Stimulated activated CD4-positive, alpha-beta T cell treated with anti-CD3 and anti-CD28 coated beads, Interleukin-1b, Interleukin-23, amount 100 ng/mL, for 24 hours (primary cell): ENCODE measurements around the gene FKBP4.

Source experiments
- DNase-seq, 4 experiments: peaks; one replicate each; pipeline ENCODE4 v3.0.0-alpha.2; 2020; ENCODE audit warnings: low read depth in 4 of 4, low spot score in 1 of 4

Gene FKBP4

GRCh38 chr12:2776129-2776806 lies 18.5 kb upstream of the FKBP4 start:
- DNase-seq, result no peak

DNA sequence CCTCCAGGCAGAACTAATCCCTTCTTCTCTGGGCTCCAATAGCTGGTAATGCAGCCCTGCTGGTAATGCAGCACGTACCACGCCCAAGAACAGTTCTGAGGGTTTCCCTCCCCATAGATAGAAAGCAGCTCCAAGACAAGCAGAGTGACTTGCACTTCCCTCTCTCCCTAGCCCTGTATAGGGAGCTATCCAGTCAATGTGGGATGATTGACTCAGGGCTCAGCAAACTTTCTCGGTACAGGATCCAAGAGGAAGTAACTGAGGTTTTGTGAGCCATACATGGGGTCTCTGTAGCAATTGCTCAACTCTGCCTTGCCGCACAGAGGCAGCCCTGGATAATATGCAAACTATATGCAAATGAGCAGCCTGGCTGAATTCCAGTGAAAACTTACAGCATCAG lies 15.5 kb upstream of the FKBP4 start:
- DNase-seq, result no peak

GRCh38 chr12:2783936-2784600 lies 10.7 kb upstream of the FKBP4 start:
- DNase-seq, result peak in 1 of 4 experiments; percentile 22

- DNase-seq, result no peak
Measured at GRCh38 chr12:2785017-2785416, 9.8 kb upstream of the FKBP4 start.

DNA sequence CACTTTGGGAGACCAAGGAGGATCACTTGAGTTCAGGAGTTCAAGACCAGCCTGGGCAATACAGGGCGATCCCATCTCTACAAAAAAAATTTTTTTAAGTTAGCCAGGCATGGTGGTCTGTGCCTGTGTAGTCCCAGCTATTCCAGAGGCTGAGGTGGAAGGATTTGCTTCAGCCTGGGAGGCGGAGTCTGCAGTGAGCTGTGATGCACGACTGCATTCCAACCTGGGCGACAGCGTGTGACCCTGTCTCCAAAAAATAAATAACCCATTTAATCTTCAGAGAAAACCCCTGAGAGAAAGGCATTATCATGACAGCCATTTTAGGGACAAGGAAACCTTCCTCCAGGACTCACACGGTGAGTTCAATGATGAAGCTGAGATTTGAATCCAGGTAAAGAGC lies 3.7 kb upstream of the FKBP4 start:
- DNase-seq, result no peak

GRCh38 chr12:2792671-2793500 lies 1.9 kb upstream of the FKBP4 start:
- DNase-seq, result no peak

DNA sequence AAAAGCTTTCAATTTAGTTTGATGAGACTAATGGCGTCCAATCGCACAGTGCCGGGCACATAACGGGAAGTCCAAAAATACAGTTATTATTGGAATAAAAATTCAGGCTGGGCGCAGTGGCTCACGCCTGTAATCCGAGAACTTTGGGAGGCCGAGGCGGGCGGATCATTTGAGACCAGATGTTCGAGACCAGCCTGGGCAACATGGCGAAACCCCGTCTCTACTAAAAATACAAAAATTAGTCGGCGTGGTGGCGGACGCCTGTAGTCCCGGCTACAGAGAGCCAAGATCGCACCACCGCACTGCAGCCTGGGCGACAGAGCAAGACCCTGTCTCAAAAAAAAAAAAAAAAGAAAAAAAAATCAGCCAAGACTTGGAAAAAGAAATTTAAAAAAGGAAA lies 1.2 kb upstream of the FKBP4 start:
- no peak for DNase-seq

- peak in 1 of 4 experiments; percentile 12 for DNase-seq
Measured at GRCh38 chr12:2794191-2794735, 507 bp upstream of the FKBP4 start.

- DNase-seq, result peak in 3 of 4 experiments; percentile 44 to 71 (median 58)
Measured at GRCh38 chr12:2795291-2796186, 769 bp downstream of the FKBP4 start.

DNA sequence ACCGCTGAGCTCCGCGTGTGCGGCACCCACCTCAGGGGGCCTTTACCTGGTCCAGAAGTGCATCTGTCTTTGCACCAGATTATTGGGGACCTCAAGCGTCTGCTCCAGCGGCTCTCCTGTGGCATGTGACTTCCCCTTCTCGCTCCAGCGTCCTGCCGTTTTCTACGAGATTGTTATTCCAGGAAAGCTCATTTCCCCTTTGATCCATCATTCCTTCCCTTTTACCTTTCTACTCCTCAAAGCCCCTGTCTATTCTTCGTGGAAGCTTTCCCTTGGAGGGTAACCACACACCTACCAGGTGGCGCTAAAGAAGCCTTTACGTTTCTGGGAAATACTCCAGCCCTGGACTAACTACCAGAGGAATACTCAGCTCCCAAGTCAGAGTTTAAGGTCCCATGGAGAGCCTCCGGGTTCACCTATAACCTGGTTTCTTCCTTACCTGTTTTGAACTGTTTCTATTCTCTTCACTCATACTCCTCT lies 1.5 kb downstream of the FKBP4 start:
- DNase-seq, result no peak

DNA sequence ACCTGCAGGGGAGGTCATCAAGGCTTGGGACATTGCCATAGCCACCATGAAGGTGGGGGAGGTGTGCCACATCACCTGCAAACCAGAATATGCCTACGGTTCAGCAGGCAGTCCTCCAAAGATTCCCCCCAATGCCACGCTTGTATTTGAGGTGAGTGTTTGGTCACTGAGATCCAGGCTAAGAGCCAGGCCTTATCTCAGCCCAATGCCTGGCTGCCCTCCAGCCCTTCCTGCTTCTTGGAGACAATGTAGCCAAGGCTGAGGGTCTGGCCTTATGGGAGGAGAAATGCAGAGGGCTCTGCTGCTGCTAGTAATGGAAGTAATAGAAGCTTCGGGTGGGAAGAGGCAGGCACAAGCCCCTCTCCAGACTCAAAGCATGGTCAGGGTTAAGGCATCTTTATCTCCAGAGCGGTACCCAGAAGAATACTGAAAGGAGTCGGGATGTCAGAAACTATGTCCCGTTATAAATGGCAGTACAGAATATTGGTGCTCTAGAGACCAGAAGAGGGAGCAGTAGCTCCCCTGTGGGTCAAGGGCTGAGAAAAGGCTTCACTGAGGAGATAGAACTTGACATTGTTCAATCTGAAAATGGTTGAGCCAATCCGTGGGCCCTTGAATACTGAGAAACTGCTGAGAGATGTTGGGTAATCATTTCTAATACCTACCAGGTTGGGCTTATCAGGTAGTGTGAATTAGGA lies 3.1 kb downstream of the FKBP4 start:
- no peak for DNase-seq

DNA sequence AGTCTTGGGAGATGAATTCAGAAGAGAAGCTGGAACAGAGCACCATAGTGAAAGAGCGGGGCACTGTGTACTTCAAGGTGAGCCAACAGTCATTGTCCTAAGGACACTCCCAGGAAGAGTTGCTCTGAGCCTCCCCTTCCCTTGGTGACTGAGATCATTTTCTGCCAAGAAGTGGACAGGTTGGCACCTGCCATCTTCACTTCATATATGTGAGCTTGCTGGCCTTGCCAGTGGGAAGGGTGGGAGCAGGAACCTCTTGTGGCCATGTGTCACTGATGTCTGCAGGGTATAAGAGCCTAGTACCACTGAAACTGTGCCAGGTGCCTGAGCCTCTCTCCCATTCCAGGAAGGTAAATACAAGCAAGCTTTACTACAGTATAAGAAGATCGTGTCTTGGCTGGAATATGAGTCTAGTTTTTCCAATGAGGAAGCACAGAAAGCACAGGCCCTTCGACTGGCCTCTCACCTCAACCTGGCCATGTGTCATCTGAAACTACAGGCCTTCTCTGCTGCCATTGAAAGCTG lies 5.3 kb downstream of the FKBP4 start:
- DNase-seq, result no peak

- no peak for DNase-seq
Measured at GRCh38 chr12:2801044-2801783, 6.4 kb downstream of the FKBP4 start.

- DNase-seq, result no peak
Measured at GRCh38 chr12:2803635-2804392, 9.0 kb downstream of the FKBP4 start.

DNA sequence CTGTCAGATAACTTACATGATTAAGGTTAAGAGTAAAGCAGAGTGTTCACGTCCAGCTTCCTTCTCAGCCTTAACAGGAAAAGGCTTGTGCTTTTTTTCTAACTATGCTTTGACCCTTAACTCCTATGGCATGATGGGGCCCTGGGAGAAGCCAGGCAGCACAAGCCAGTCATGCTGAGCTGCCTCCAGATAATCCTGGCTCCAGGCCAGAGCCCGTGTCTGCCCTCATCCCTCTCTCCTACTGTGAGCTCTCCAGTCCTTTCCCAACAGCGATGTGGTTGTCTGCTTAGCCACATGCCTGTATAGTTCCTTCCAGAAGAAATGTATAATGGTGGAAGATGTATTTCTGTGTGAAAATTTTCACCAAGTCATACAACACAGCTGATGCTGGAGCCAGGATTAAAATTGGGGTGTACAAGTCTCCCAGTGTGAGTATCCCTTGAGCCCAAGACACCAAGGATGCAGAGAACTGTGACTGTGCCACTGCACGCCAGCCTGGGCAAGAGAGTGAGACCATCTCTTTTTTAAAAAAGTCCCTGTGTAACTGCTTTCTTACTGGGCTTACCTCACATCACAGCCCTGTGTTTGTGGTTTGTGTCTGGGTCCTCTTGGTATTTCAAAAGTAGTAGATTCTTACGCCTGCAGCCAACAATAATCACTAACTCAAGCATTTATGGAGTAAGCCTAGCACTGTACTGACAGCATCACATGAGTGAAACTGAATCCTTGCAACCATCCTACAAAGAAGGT lies 9.8 kb downstream of the FKBP4 start:
- DNase-seq, result no peak

- no peak for DNase-seq
Measured at GRCh38 chr12:2805143-2805520, 10.4 kb downstream of the FKBP4 start.

DNA sequence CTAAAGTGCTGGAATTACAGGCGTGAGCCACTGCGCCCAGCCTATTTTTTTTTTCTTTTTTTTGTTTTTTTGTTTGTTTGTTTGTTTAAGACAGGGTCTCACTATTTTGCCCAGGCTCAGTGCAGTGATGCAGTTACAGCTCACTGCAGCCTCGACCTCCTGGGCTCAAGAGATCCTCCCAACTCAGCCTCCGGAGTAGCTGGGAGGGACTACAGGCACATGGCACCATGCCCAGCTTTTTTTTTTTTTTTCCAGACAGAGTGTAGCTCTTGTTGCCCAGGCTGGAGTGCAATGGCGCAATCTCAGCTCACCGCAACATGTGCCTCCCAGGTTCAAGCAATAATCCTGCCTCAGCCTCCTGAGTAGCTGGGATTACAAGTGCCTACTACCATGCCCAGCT lies 11.9 kb downstream of the FKBP4 start:
- no peak for DNase-seq

- no peak for DNase-seq
Measured at GRCh38 chr12:2811801-2812200, 17.0 kb downstream of the FKBP4 start.
